HCT116 (cell line): ENCODE data around the gene OPHN1.

Experiments used
- CBX3 ChIP-seq: IDR thresholded peaks from 2 replicates; pipeline ENCODE4 v1.6.1; 2012; ENCODE audit warnings: low read depth
- CEBPB ChIP-seq: IDR thresholded peaks from 2 replicates; pipeline ENCODE4 v1.6.1; 2012; ENCODE audit warnings: low read depth
- CTCF ChIP-seq, 3 experiments: fragments of 200-600 bp in 1 of 3; sonication (generic) in 1 of 3; IDR thresholded peaks in 2 of 3; conservative IDR thresholded peaks in 1 of 3; 2 replicates each; pipeline ENCODE4 v1.5.1; 2012 to 2017; ENCODE audit warnings: low read depth in 2 of 3, low read length in 2 of 3, antibody characterized with exemption in 1 of 3, borderline replicate concordance in 1 of 3, control low read depth in 1 of 3, mild to moderate bottlenecking in 1 of 3, mixed read lengths in 1 of 3, mixed run types in 1 of 3, moderate library complexity in 1 of 3; ENCODE audit not compliant: insufficient read depth in 1 of 3
- EGR1 ChIP-seq: IDR thresholded peaks from 2 replicates; pipeline ENCODE4 v1.6.1; 2012; ENCODE audit warnings: low read depth
- EZH2 ChIP-seq: fragments of 200-600 bp; sonication (generic); IDR thresholded peaks from 2 replicates; pipeline ENCODE4 v1.6.1; 2017; ENCODE audit warnings: antibody characterized with exemption, mixed run types
- EZH2phosphoT487 ChIP-seq: fragments of 200-600 bp; IDR thresholded peaks from 2 replicates; pipeline ENCODE4 v1.6.1; 2018; ENCODE audit warnings: antibody characterized with exemption, borderline replicate concordance
- FOSL1 ChIP-seq: IDR thresholded peaks from 2 replicates; pipeline ENCODE4 v1.6.1; 2012; ENCODE audit warnings: low read depth
- POLR2A ChIP-seq: IDR thresholded peaks from 2 replicates; pipeline ENCODE4 v1.7.0; 2011; ENCODE audit warnings: borderline replicate concordance; ENCODE audit not compliant: insufficient read depth, insufficient read length; ENCODE audit errors: extremely low read depth
- POLR2AphosphoS5 ChIP-seq: IDR thresholded peaks from 2 replicates; pipeline ENCODE4 v1.6.1; 2011; ENCODE audit warnings: mild to moderate bottlenecking, low read depth, low read length, moderate library complexity
- RAD21 ChIP-seq: IDR thresholded peaks from 2 replicates; pipeline ENCODE4 v1.6.1; 2012; ENCODE audit warnings: low read depth, mild to moderate bottlenecking
- REST ChIP-seq: IDR thresholded peaks from 2 replicates; pipeline ENCODE4 v1.6.1; 2012; ENCODE audit warnings: low read depth
- SIN3A ChIP-seq: IDR thresholded peaks from 2 replicates; pipeline ENCODE4 v1.6.1; 2012; ENCODE audit warnings: low read depth
- YY1 ChIP-seq: IDR thresholded peaks from 2 replicates; pipeline ENCODE4 v1.6.1; 2011; ENCODE audit warnings: low read length, low read depth, moderate library complexity, mild to moderate bottlenecking; ENCODE audit not compliant: insufficient replicate concordance; ENCODE audit errors: extremely low read depth
- ZNF274 ChIP-seq: fragments of 200-500 bp; sonication (Bioruptor generic); IDR thresholded peaks from 2 replicates; pipeline ENCODE4 v1.6.1; 2014; ENCODE audit warnings: mild to moderate bottlenecking, low read depth, low read length, inconsistent platforms

GRCh38 chrX:68429216-68429615 lies 4.1 kb downstream of the OPHN1 start:
- no peak for TF ChIP-seq POLR2AphosphoS5
- no peak for TF ChIP-seq POLR2A
- no peak for TF ChIP-seq CTCF (IDR thresholded peaks at IDR 0.05 in 2 of 3, conservative IDR thresholded peaks at IDR 0.05 in 1 of 3; ENCODE audit: borderline replicate concordance in 1 of 3, insufficient read depth in 1 of 3, low read depth in 2 of 3, low read length in 2 of 3)
- TF ChIP-seq SIN3A: no peak
- no peak for TF ChIP-seq ZNF274
- TF ChIP-seq EZH2: no peak
- no peak for TF ChIP-seq EZH2phosphoT487
- no peak for TF ChIP-seq CBX3
- TF ChIP-seq YY1: no peak
- no peak for TF ChIP-seq RAD21
- TF ChIP-seq CEBPB: no peak
- no peak for TF ChIP-seq EGR1
- no peak for TF ChIP-seq REST
- no peak for TF ChIP-seq FOSL1
